Measurements from ENCODE around the gene IP6K3.

Gene IP6K3

GRCh38 chr6:33696076-33696475 is 50.6 kb downstream of the IP6K3 start:
- H3K79me2 ChIP-seq (ENCODE audit: insufficient read depth, low read depth), result no peaks in the 10 kb centered on the region
- TF ChIP-seq CTCF (conservative IDR thresholded peaks at IDR 0.05; ENCODE audit: low read depth, low read length), result no peak
- no peaks in the 10 kb centered on the region for H3K36me3 ChIP-seq (ENCODE audit: insufficient read depth)
- no peak overlapping the region for H2AFZ ChIP-seq (ENCODE audit: low read depth)
- no peaks in the 10 kb centered on the region for H3K4me1 ChIP-seq (ENCODE audit: low read depth, poor library complexity, severe bottlenecking)
- no peak overlapping the region for H3K4me3 ChIP-seq (IDR thresholded peaks at IDR 0.05; ENCODE audit: insufficient read depth, low read depth, low read length)
- H3K27ac ChIP-seq, result no peak overlapping the region
- H4K20me1 ChIP-seq (ENCODE audit: insufficient read depth), result no peaks in the 10 kb centered on the region
- H3K4me2 ChIP-seq, result no peak overlapping the region
- no peaks in the 10 kb centered on the region for H3K27me3 ChIP-seq (ENCODE audit: insufficient read depth, low read depth)
- no peak overlapping the region for H3K9ac ChIP-seq

GRCh38 chr6:33695451-33695887 is 51.2 kb downstream of the IP6K3 start:
- no peaks in the 10 kb centered on the region for H4K20me1 ChIP-seq (ENCODE audit: insufficient read depth)

GRCh38 chr6:33694977-33695376 is 51.7 kb downstream of the IP6K3 start:
- Histone ChIP-seq H3K4me3 (IDR thresholded peaks at IDR 0.05; ENCODE audit: insufficient read depth, low read depth, low read length) (no peak overlapping the region), H2AFZ (ENCODE audit: low read depth) (no peak overlapping the region), H3K9ac (no peak overlapping the region), H3K4me2 (no peak overlapping the region), H3K79me2 (ENCODE audit: insufficient read depth, low read depth) (no peaks in the 10 kb centered on the region), H3K36me3 (ENCODE audit: insufficient read depth) (no peaks in the 10 kb centered on the region), H3K4me1 (ENCODE audit: low read depth, poor library complexity, severe bottlenecking) (no peaks in the 10 kb centered on the region), H3K27ac (no peak overlapping the region), H3K27me3 (ENCODE audit: insufficient read depth, low read depth) (no peaks in the 10 kb centered on the region), H4K20me1 (ENCODE audit: insufficient read depth) (no peaks in the 10 kb centered on the region)
- no peak for TF ChIP-seq CTCF (conservative IDR thresholded peaks at IDR 0.05; ENCODE audit: low read depth, low read length)

More at GRCh38 chr6:33695451-33695887, 51.2 kb downstream of the IP6K3 start:
- Histone ChIP-seq H2AFZ (ENCODE audit: low read depth) (no peak overlapping the region), H3K4me1 (ENCODE audit: low read depth, poor library complexity, severe bottlenecking) (no peaks in the 10 kb centered on the region), H3K9ac (no peak overlapping the region), H3K79me2 (ENCODE audit: insufficient read depth, low read depth) (no peaks in the 10 kb centered on the region), H3K36me3 (ENCODE audit: insufficient read depth) (no peaks in the 10 kb centered on the region), H3K4me3 (IDR thresholded peaks at IDR 0.05; ENCODE audit: insufficient read depth, low read depth, low read length) (no peak overlapping the region), H3K4me2 (no peak overlapping the region), H3K27me3 (ENCODE audit: insufficient read depth, low read depth) (no peaks in the 10 kb centered on the region), H3K27ac (no peak overlapping the region)
- TF ChIP-seq CTCF (conservative IDR thresholded peaks at IDR 0.05; ENCODE audit: low read depth, low read length), result no peak

- no peaks in the 10 kb centered on the region for H3K79me2 ChIP-seq (ENCODE audit: insufficient read depth, low read depth)
- no peak overlapping the region for H3K4me2 ChIP-seq
- H3K4me3 ChIP-seq (IDR thresholded peaks at IDR 0.05; ENCODE audit: insufficient read depth, low read depth, low read length), result no peak overlapping the region
- no peak for TF ChIP-seq CTCF (conservative IDR thresholded peaks at IDR 0.05; ENCODE audit: low read depth, low read length)
- H3K27ac ChIP-seq, result no peak overlapping the region
- no peak overlapping the region for H2AFZ ChIP-seq (ENCODE audit: low read depth)
- H3K27me3 ChIP-seq (ENCODE audit: insufficient read depth, low read depth), result no peaks in the 10 kb centered on the region
- H3K36me3 ChIP-seq (ENCODE audit: insufficient read depth), result no peaks in the 10 kb centered on the region
- H3K9ac ChIP-seq, result no peak overlapping the region
- H3K4me1 ChIP-seq (ENCODE audit: low read depth, poor library complexity, severe bottlenecking), result no peaks in the 10 kb centered on the region
- no peaks in the 10 kb centered on the region for H4K20me1 ChIP-seq (ENCODE audit: insufficient read depth)
Observed at GRCh38 chr6:33694401-33694931, 52.2 kb downstream of the IP6K3 start.
